Thoracic aorta (tissue), 2 donors: ENCODE results near the gene ARHGAP33. TPM values are rescaled to one million over a fixed set of nuclear protein-coding genes. Genes with fewer than 3 reads are reported as not detected.
"Not testable (repeated sequence)": the region's sequence is repeated elsewhere in the genome, so short reads cannot be mapped to it uniquely, and the experiment has no call there.

Experiments used
- ATAC-seq: fragments of 150-250 bp; one replicate; pipeline ENCODE4 v1.8.0; 2017; ENCODE audit warnings: low read depth; ENCODE audit not compliant: insufficient number of reproducible peaks, low FRiP score
- DNase-seq: peaks from one replicate; pipeline ENCODE4 v3.0.0-alpha.2; 2020; ENCODE audit warnings: low spot score
- H3K27ac ChIP-seq, 2 donors: fragments of 200-600 bp; sonication (generic); 1 replicate in 1 of 2; 2 replicates in 1 of 2; pipeline ENCODE4 v1.5.1; 2016; ENCODE audit warnings: mild to moderate bottlenecking in 2 of 2, moderate library complexity in 2 of 2
- H3K27me3 ChIP-seq: fragments of 200-600 bp; sonication (generic); replicated peaks from 2 replicates; pipeline ENCODE4 v1.6.0; 2016; ENCODE audit warnings: mild to moderate bottlenecking; ENCODE audit not compliant: insufficient read depth
- H3K36me3 ChIP-seq: fragments of 200-600 bp; sonication (generic); one replicate; pipeline ENCODE4 v1.5.1; 2016
- H3K4me1 ChIP-seq, 2 donors: fragments of 200-600 bp; sonication (generic); 1 replicate in 1 of 2; 2 replicates in 1 of 2; pipeline versions ENCODE4 v1.5.1 to v1.6.0; 2016; ENCODE audit warnings: low read depth in 2 of 2, mild to moderate bottlenecking in 1 of 2; ENCODE audit not compliant: control insufficient read depth in 1 of 2
- H3K4me3 ChIP-seq: fragments of 200-600 bp; sonication (generic); 2 replicates; pipeline ENCODE4 v1.5.1; 2016; ENCODE audit warnings: mild to moderate bottlenecking
- H3K9me3 ChIP-seq: fragments of 200-600 bp; sonication (generic); 2 replicates; pipeline ENCODE4 v1.5.1; 2016
- CTCF ChIP-seq: fragments of 200-600 bp; sonication (generic); IDR thresholded peaks from one replicate; pipeline ENCODE4 v1.5.1; 2019; ENCODE audit warnings: antibody characterized with exemption
- total RNA-seq, 2 donors: library from RNA; depleted of rRNA; stranded (reverse); fragments of >200 nt; gene quantifications; one replicate each; pipeline versions ENCODE4 v1.1.0 to v1.2.3, GENCODE V29; 2016

The ARHGAP33 gene
- total RNA-seq, 2 donors from 2014 or later: 15.4 to 30.7 TPM

GRCh38 chr19:35766571-35767104, 8.7 kb upstream of the ARHGAP33 start:
- no peaks in the 10 kb centered on the region for H3K27me3 ChIP-seq
- no peak for ATAC-seq
- DNase-seq: no peak
- peaks cover 14% of the 10 kb centered on the region for H3K36me3 ChIP-seq
- no peaks in the 10 kb centered on the region for H3K4me1 ChIP-seq
- TF ChIP-seq CTCF: no peak
- H3K27ac ChIP-seq: no peak overlapping the region
- H3K9me3 ChIP-seq: no peaks in the 10 kb centered on the region
- no peak overlapping the region for H3K4me3 ChIP-seq

- H3K27me3 ChIP-seq: no peaks in the 10 kb centered on the region
- DNase-seq: no peak
- H3K27ac ChIP-seq: no peak overlapping the region
- no peak for ATAC-seq
- no peak for TF ChIP-seq CTCF
- H3K4me1 ChIP-seq: no peaks in the 10 kb centered on the region
- peaks cover 10% of the 10 kb centered on the region for H3K36me3 ChIP-seq
- H3K4me3 ChIP-seq: no peak overlapping the region
- H3K9me3 ChIP-seq: no peaks in the 10 kb centered on the region
Observed at GRCh38 chr19:35767288-35768081, 7.9 kb upstream of the ARHGAP33 start.

- ATAC-seq: no peak
- Histone ChIP-seq H3K27ac (no peak overlapping the region), H3K36me3 (peaks cover 10% of the 10 kb centered on the region), H3K27me3 (no peaks in the 10 kb centered on the region), H3K9me3 (no peaks in the 10 kb centered on the region), H3K4me1 (no peaks in the 10 kb centered on the region), H3K4me3 (no peak overlapping the region)
- TF ChIP-seq CTCF: no peak
- no peak for DNase-seq
Observed at GRCh38 chr19:35768082-35768421, 7.3 kb upstream of the ARHGAP33 start.

- not testable (repeated sequence) for ATAC-seq, DNase-seq, H3K4me3 ChIP-seq
Observed at GRCh38 chr19:35772362-35772761, 3.0 kb upstream of the ARHGAP33 start.

GRCh38 chr19:35773020-35773806, 2.2 kb upstream of the ARHGAP33 start:
- H3K27me3 ChIP-seq: no peaks in the 10 kb centered on the region
- no peak overlapping the region for H3K4me3 ChIP-seq
- no peaks in the 10 kb centered on the region for H3K9me3 ChIP-seq
- ATAC-seq: no peak
- peaks cover 8 to 12% of the 10 kb centered on the region in 2 donors for H3K4me1 ChIP-seq
- no peak for TF ChIP-seq CTCF
- no peaks in the 10 kb centered on the region for H3K36me3 ChIP-seq
- H3K27ac ChIP-seq: no peak overlapping the region
- no peak for DNase-seq

More at GRCh38 chr19:35772362-35772761, 3.0 kb upstream of the ARHGAP33 start:
- H3K36me3 ChIP-seq, H3K9me3 ChIP-seq, H3K27ac ChIP-seq, H3K27me3 ChIP-seq: not testable (repeated sequence)
- H3K4me1 ChIP-seq: peaks cover 8 to 12% of the 10 kb centered on the region in 2 donors
